ENCODE results near the gene CDK7. TPM values are rescaled to one million over a fixed set of nuclear protein-coding genes. Genes with fewer than 3 reads are reported as not detected.

The CDK7 gene
- total RNA-seq = 23.6 TPM
- 10 to 100 TPM; 24.9 to 34.9 (median 29.7) TPM for polyA plus RNA-seq

GRCh38 chr5:69234457-69235268, at the start of gene CDK7:
Gene CDK7 (plus strand): TSS chr5:69234886. CDS start chr5:69234976, 90 bp downstream.
- peaks cover 25 to 51% (median 36%) of the 10 kb centered on the region in 4 donors for H3K4me1 Mint-ChIP-seq

GRCh38 chr5:69187342-69187741, 47.3 kb upstream of the CDK7 start:
- no peak overlapping the region for H3K27ac Mint-ChIP-seq
- Histone ChIP-seq H3K27ac (ENCODE audit: insufficient read depth, low read length, poor library complexity, severe bottlenecking) (no peak overlapping the region), H3K36me3 (ENCODE audit: control insufficient read depth, insufficient read depth, low read length) (no peaks in the 10 kb centered on the region), H3K9me3 (ENCODE audit: control insufficient read depth in 2 of 2, low read length in 2 of 2) (no peaks in the 10 kb centered on the region), H3K4me3 (ENCODE audit: low read depth, low read length) (no peak overlapping the region), H3K4me1 (ENCODE audit: control insufficient read depth, insufficient read depth, low read length, poor library complexity, severe bottlenecking) (peaks cover 14% of the 10 kb centered on the region), H3K27me3 (ENCODE audit: control insufficient read depth, insufficient read depth, low read length) (no peaks in the 10 kb centered on the region)
- H3K9me3 Mint-ChIP-seq = no peaks in the 10 kb centered on the region
- peaks cover 4% of the 10 kb centered on the region for H3K27me3 Mint-ChIP-seq
- DNase-seq (no peak), ATAC-seq (ENCODE audit: low read depth in 2 of 2) (no peak)
- H3K4me3 Mint-ChIP-seq = peak overlapping the region in 3 of 4 donors; percentile 19 to 78 (median 63)
- H3K4me1 Mint-ChIP-seq = peaks cover 3 to 22% (median 10%) of the 10 kb centered on the region in 4 donors
- H3K36me3 Mint-ChIP-seq = no peaks in the 10 kb centered on the region

More at GRCh38 chr5:69234457-69235268, at the start of gene CDK7:
- no peaks in the 10 kb centered on the region for H3K9me3 ChIP-seq (ENCODE audit: control insufficient read depth in 2 of 2, low read length in 2 of 2)
- peak within 1 kb of the TSS; percentile 72 for H3K27ac ChIP-seq (ENCODE audit: insufficient read depth, low read length, poor library complexity, severe bottlenecking)
- H3K36me3 ChIP-seq (ENCODE audit: control insufficient read depth, insufficient read depth, low read length) = peaks cover 10% of the 10 kb centered on the region
- ATAC-seq (ENCODE audit: low read depth in 2 of 2) (peak; percentile 100), DNase-seq (peak; percentile 91 to 96 (median 91))
- H3K27me3 Mint-ChIP-seq = no peaks in the 10 kb centered on the region
- H3K9me3 Mint-ChIP-seq = no peaks in the 10 kb centered on the region
- peaks cover 42% of the 10 kb centered on the region for H3K4me1 ChIP-seq (ENCODE audit: control insufficient read depth, insufficient read depth, low read length, poor library complexity, severe bottlenecking)
- H3K27ac Mint-ChIP-seq = peak within 1 kb of the TSS; percentile 91 to 95 (median 91)
- peaks cover 16% of the 10 kb centered on the region for H3K36me3 Mint-ChIP-seq
- H3K4me3 ChIP-seq (ENCODE audit: low read depth, low read length) = peak within 1 kb of the TSS; percentile 99
- H3K4me3 Mint-ChIP-seq = peak within 1 kb of the TSS; percentile 94 to 98 (median 96)
- H3K27me3 ChIP-seq (ENCODE audit: control insufficient read depth, insufficient read depth, low read length) = no peaks in the 10 kb centered on the region

GRCh38 chr5:69188811-69189161, 45.9 kb upstream of the CDK7 start:
- Histone ChIP-seq H3K4me3 (ENCODE audit: low read depth, low read length) (peak overlapping the region; percentile 97), H3K36me3 (ENCODE audit: control insufficient read depth, insufficient read depth, low read length) (no peaks in the 10 kb centered on the region), H3K4me1 (ENCODE audit: control insufficient read depth, insufficient read depth, low read length, poor library complexity, severe bottlenecking) (peaks cover 14% of the 10 kb centered on the region), H3K27me3 (ENCODE audit: control insufficient read depth, insufficient read depth, low read length) (no peaks in the 10 kb centered on the region), H3K27ac (ENCODE audit: insufficient read depth, low read length, poor library complexity, severe bottlenecking) (peak overlapping the region; percentile 80), H3K9me3 (ENCODE audit: control insufficient read depth in 2 of 2, low read length in 2 of 2) (no peaks in the 10 kb centered on the region)
- Mint-ChIP-seq H3K4me3 (peak overlapping the region; percentile 93 to 99 (median 94)), H3K36me3 (no peaks in the 10 kb centered on the region), H3K9me3 (no peaks in the 10 kb centered on the region), H3K27ac (peak overlapping the region; percentile 23 to 94 (median 92)), H3K27me3 (peaks cover 4% of the 10 kb centered on the region), H3K4me1 (peaks cover 3 to 22% (median 10%) of the 10 kb centered on the region in 4 donors)
- DNase-seq = no peak
- ATAC-seq (ENCODE audit: low read depth in 2 of 2) = no peak

- peaks cover 4% of the 10 kb centered on the region for H3K27me3 Mint-ChIP-seq
- ATAC-seq (ENCODE audit: low read depth in 2 of 2) (peak; percentile 94 to 96), DNase-seq (peak; percentile 88 to 92 (median 91))
- Histone ChIP-seq H3K36me3 (ENCODE audit: control insufficient read depth, insufficient read depth, low read length) (no peaks in the 10 kb centered on the region), H3K4me3 (ENCODE audit: low read depth, low read length) (peak within 1 kb of the TSS; percentile 97), H3K27ac (ENCODE audit: insufficient read depth, low read length, poor library complexity, severe bottlenecking) (peak within 1 kb of the TSS; percentile 80), H3K27me3 (ENCODE audit: control insufficient read depth, insufficient read depth, low read length) (no peaks in the 10 kb centered on the region), H3K4me1 (ENCODE audit: control insufficient read depth, insufficient read depth, low read length, poor library complexity, severe bottlenecking) (peaks cover 14% of the 10 kb centered on the region), H3K9me3 (ENCODE audit: control insufficient read depth in 2 of 2, low read length in 2 of 2) (no peaks in the 10 kb centered on the region)
- H3K4me3 Mint-ChIP-seq = peak within 1 kb of the TSS; percentile 93 to 99 (median 94)
- no peaks in the 10 kb centered on the region for H3K36me3 Mint-ChIP-seq
- H3K4me1 Mint-ChIP-seq = peaks cover 3 to 22% (median 10%) of the 10 kb centered on the region in 4 donors
- H3K9me3 Mint-ChIP-seq = no peaks in the 10 kb centered on the region
- peak within 1 kb of the TSS; percentile 76 to 94 (median 92) for H3K27ac Mint-ChIP-seq
Observed at GRCh38 chr5:69189162-69190086, 45.3 kb upstream of the CDK7 start, which contains the start of gene CENPH. Gene CENPH (plus strand): TSS chr5:69189583. CDS start chr5:69189635, 52 bp downstream.

- no peak overlapping the region for H3K4me3 ChIP-seq (ENCODE audit: low read depth, low read length)
- H3K27me3 Mint-ChIP-seq = no peaks in the 10 kb centered on the region
- H3K36me3 Mint-ChIP-seq = peaks cover 19% of the 10 kb centered on the region
- H3K4me1 ChIP-seq (ENCODE audit: control insufficient read depth, insufficient read depth, low read length, poor library complexity, severe bottlenecking) = no peaks in the 10 kb centered on the region
- H3K9me3 Mint-ChIP-seq = no peaks in the 10 kb centered on the region
- H3K36me3 ChIP-seq (ENCODE audit: control insufficient read depth, insufficient read depth, low read length) = peaks cover 2% of the 10 kb centered on the region
- no peaks in the 10 kb centered on the region for H3K4me1 Mint-ChIP-seq
- ATAC-seq (ENCODE audit: low read depth in 2 of 2) (no peak), DNase-seq (no peak)
- no peak overlapping the region for H3K27ac ChIP-seq (ENCODE audit: insufficient read depth, low read length, poor library complexity, severe bottlenecking)
- H3K4me3 Mint-ChIP-seq = no peak overlapping the region
- H3K9me3 ChIP-seq (ENCODE audit: control insufficient read depth in 2 of 2, low read length in 2 of 2) = no peaks in the 10 kb centered on the region
- no peaks in the 10 kb centered on the region for H3K27me3 ChIP-seq (ENCODE audit: control insufficient read depth, insufficient read depth, low read length)
- no peak overlapping the region for H3K27ac Mint-ChIP-seq
Observed at GRCh38 chr5:69202497-69202896, 32.2 kb upstream of the CDK7 start.

- no peaks in the 10 kb centered on the region for H3K4me1 ChIP-seq (ENCODE audit: control insufficient read depth, insufficient read depth, low read length, poor library complexity, severe bottlenecking)
- no peak for ATAC-seq (ENCODE audit: low read depth in 2 of 2)
- H3K36me3 Mint-ChIP-seq = peaks cover 4% of the 10 kb centered on the region
- no peaks in the 10 kb centered on the region for H3K36me3 ChIP-seq (ENCODE audit: control insufficient read depth, insufficient read depth, low read length)
- H3K27ac ChIP-seq (ENCODE audit: insufficient read depth, low read length, poor library complexity, severe bottlenecking) = no peak overlapping the region
- peaks cover 0 to under 1% (median 0%) of the 10 kb centered on the region in 4 donors for H3K4me1 Mint-ChIP-seq
- H3K9me3 ChIP-seq (ENCODE audit: control insufficient read depth in 2 of 2, low read length in 2 of 2) = no peaks in the 10 kb centered on the region
- no peaks in the 10 kb centered on the region for H3K9me3 Mint-ChIP-seq
- H3K4me3 ChIP-seq (ENCODE audit: low read depth, low read length) = no peak overlapping the region
- no peak overlapping the region for H3K4me3 Mint-ChIP-seq
- peak overlapping the region in 1 of 3 donors; percentile 63 for H3K27ac Mint-ChIP-seq
- no peaks in the 10 kb centered on the region for H3K27me3 Mint-ChIP-seq
- no peak for DNase-seq
- H3K27me3 ChIP-seq (ENCODE audit: control insufficient read depth, insufficient read depth, low read length) = no peaks in the 10 kb centered on the region
Observed at GRCh38 chr5:69206528-69207190, 28.0 kb upstream of the CDK7 start.

GRCh38 chr5:69209602-69210001, 25.1 kb upstream of the CDK7 start:
- Mint-ChIP-seq H3K36me3 (no peaks in the 10 kb centered on the region), H3K27ac (no peak overlapping the region), H3K4me3 (no peak overlapping the region), H3K27me3 (no peaks in the 10 kb centered on the region), H3K9me3 (no peaks in the 10 kb centered on the region), H3K4me1 (peaks cover 0 to 5% (median 1%) of the 10 kb centered on the region in 4 donors)
- H3K27ac ChIP-seq (ENCODE audit: insufficient read depth, low read length, poor library complexity, severe bottlenecking) = no peak overlapping the region
- ATAC-seq (ENCODE audit: low read depth in 2 of 2) (no peak), DNase-seq (no peak)
- H3K27me3 ChIP-seq (ENCODE audit: control insufficient read depth, insufficient read depth, low read length) = no peaks in the 10 kb centered on the region
- H3K4me1 ChIP-seq (ENCODE audit: control insufficient read depth, insufficient read depth, low read length, poor library complexity, severe bottlenecking) = no peaks in the 10 kb centered on the region
- H3K36me3 ChIP-seq (ENCODE audit: control insufficient read depth, insufficient read depth, low read length) = no peaks in the 10 kb centered on the region
- H3K4me3 ChIP-seq (ENCODE audit: low read depth, low read length) = no peak overlapping the region
- no peaks in the 10 kb centered on the region for H3K9me3 ChIP-seq (ENCODE audit: control insufficient read depth in 2 of 2, low read length in 2 of 2)

Measured in CD4-positive, CD25-positive, alpha-beta regulatory T cell (primary cell).